Mesodermal cell (in vitro differentiated cells): Measurements from ENCODE around the gene PSD2.

Experiments used
- H3K27ac ChIP-seq: 2 replicates; pipeline ENCODE4 v1.7.0; 2013; ENCODE audit warnings: mild to moderate bottlenecking, low read depth, low read length, moderate library complexity; ENCODE audit not compliant: severe bottlenecking
- H3K36me3 ChIP-seq: 2 replicates; pipeline ENCODE4 v1.7.1; 2013; ENCODE audit warnings: mild to moderate bottlenecking, low read length, moderate library complexity; ENCODE audit not compliant: control insufficient read depth, insufficient read depth
- H3K4me1 ChIP-seq: one replicate; pipeline ENCODE4 v1.7.1; 2013; ENCODE audit warnings: mild to moderate bottlenecking, low read length; ENCODE audit not compliant: insufficient read depth, control insufficient read depth, poor library complexity, severe bottlenecking
- H3K4me3 ChIP-seq: 2 replicates; pipeline ENCODE4 v1.7.0; 2013; ENCODE audit warnings: low read length, control low read depth, mild to moderate bottlenecking; ENCODE audit not compliant: insufficient read depth, poor library complexity, severe bottlenecking; ENCODE audit errors: extremely low read depth
- H3K9me3 ChIP-seq: 2 replicates; pipeline ENCODE4 v1.7.1; 2013; ENCODE audit warnings: mild to moderate bottlenecking, low read length, moderate library complexity; ENCODE audit not compliant: control insufficient read depth
- WGBS, 2 experiments: methylation state at CpG; one replicate each; pipeline ENCODE4 v1.1.5; 2013; ENCODE audit warnings: missing lambda C conversion rate in 2 of 2; ENCODE audit not compliant: insufficient coverage in 2 of 2; 5-methylcytosine and 5-hydroxymethylcytosine counted together

Gene PSD2

GRCh38 chr5:139814704-139815280 lies 19.2 kb downstream of the PSD2 start:
- H3K27ac ChIP-seq: no peak overlapping the region
- no peak overlapping the region for H3K4me3 ChIP-seq
- H3K9me3 ChIP-seq: no peaks in the 10 kb centered on the region
- no peaks in the 10 kb centered on the region for H3K4me1 ChIP-seq
- WGBS, 2 experiments: 84 to 92% methylated on average over 5 to 11 of the region's 11 CpGs
- H3K36me3 ChIP-seq: no peaks in the 10 kb centered on the region

DNA sequence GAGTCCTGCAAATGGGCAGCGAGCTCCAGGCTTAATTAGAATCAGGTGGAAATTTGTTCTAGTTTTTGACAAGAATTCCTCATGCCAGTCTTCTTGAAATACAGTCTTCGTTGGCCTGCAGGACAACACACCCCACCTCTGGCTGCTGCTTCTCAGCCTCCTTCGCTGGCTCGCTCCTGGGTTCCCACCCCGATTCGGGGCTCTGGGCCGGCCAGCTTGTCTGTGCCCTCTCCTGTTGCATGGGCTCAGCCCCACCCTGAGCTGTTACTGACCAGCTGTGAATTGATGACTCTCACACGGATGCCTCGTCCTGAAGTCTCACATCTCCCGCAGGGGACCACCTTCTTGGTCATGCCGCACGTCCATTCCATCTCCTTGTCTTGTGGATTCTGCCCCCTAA lies 21.0 kb downstream of the PSD2 start:
- no peak overlapping the region for H3K27ac ChIP-seq
- H3K4me3 ChIP-seq: no peak overlapping the region
- H3K4me1 ChIP-seq: no peaks in the 10 kb centered on the region
- WGBS, 2 experiments: 84 to 86% methylated on average over 11 of the region's 12 CpGs
- no peaks in the 10 kb centered on the region for H3K36me3 ChIP-seq
- no peaks in the 10 kb centered on the region for H3K9me3 ChIP-seq

GRCh38 chr5:139817362-139817761 lies 21.8 kb downstream of the PSD2 start:
- H3K27ac ChIP-seq: no peak overlapping the region
- 81 to 85% methylated on average over 4 to 7 of the region's 8 CpGs for WGBS, 2 experiments
- no peak overlapping the region for H3K4me3 ChIP-seq
- H3K4me1 ChIP-seq: no peaks in the 10 kb centered on the region
- no peaks in the 10 kb centered on the region for H3K36me3 ChIP-seq
- no peaks in the 10 kb centered on the region for H3K9me3 ChIP-seq

DNA sequence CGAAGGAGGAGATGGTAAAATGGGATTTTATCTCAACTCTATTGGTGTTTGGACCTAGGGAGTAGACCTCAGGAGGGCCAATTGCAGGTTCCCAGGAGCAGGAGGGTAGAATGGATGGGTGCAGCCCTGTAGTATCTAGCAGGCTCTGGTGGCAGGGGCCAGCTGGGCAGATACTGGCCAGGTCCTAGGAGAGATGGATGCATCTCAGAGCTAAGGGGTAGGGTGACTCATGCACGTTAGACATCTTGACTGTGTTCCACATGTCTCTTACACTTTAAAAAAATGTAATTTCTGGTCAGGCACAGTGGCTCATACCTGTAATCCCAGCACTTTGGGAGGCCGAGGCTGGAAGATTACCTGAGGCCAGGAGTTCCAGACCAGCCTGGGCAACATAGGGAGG lies 22.4 kb downstream of the PSD2 start:
- Histone ChIP-seq H3K4me3 (no peak overlapping the region), H3K36me3 (no peaks in the 10 kb centered on the region), H3K9me3 (no peaks in the 10 kb centered on the region), H3K4me1 (no peaks in the 10 kb centered on the region), H3K27ac (no peak overlapping the region)
- 77 to 95% methylated on average over 2 to 3 of the region's 3 CpGs for WGBS, 2 experiments

- Histone ChIP-seq H3K4me1 (no peaks in the 10 kb centered on the region), H3K9me3 (no peaks in the 10 kb centered on the region), H3K4me3 (no peak overlapping the region), H3K36me3 (no peaks in the 10 kb centered on the region), H3K27ac (no peak overlapping the region)
- WGBS, 2 experiments: 55 to 59% methylated on average over 5 to 7 of the region's 7 CpGs
Observed at GRCh38 chr5:139820130-139820529, 24.5 kb downstream of the PSD2 start.

DNA sequence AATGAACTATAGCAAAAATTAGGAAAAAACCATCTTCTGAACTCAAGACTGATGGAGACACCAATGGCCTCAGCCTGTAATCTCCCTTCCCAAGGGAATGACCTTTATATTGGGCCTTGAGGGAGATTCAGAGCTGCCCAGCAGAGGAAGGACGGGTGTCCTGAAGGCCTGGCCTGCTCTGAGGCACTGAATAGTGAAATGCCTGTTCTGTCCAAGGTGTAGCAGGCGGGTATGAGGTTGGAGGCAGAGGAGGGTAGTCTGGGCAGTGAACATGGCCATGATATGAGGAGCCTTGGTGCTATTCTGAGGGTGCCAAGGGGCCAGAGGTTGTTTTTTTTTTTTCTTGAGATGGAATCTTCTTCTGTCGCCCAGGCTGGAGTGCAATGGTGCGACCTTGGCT lies 25.0 kb downstream of the PSD2 start:
- no peak overlapping the region for H3K27ac ChIP-seq
- no peaks in the 10 kb centered on the region for H3K9me3 ChIP-seq
- 94 to 100% methylated on average over 2 to 3 of the region's 4 CpGs for WGBS, 2 experiments
- H3K36me3 ChIP-seq: no peaks in the 10 kb centered on the region
- H3K4me1 ChIP-seq: no peaks in the 10 kb centered on the region
- no peak overlapping the region for H3K4me3 ChIP-seq

GRCh38 chr5:139821806-139822552 lies 26.4 kb downstream of the PSD2 start:
- Histone ChIP-seq H3K4me3 (no peak overlapping the region), H3K4me1 (no peaks in the 10 kb centered on the region), H3K36me3 (no peaks in the 10 kb centered on the region), H3K27ac (no peak overlapping the region), H3K9me3 (no peaks in the 10 kb centered on the region)
- WGBS, 2 experiments: 95% methylated on average over 9 of the region's 11 CpGs

DNA sequence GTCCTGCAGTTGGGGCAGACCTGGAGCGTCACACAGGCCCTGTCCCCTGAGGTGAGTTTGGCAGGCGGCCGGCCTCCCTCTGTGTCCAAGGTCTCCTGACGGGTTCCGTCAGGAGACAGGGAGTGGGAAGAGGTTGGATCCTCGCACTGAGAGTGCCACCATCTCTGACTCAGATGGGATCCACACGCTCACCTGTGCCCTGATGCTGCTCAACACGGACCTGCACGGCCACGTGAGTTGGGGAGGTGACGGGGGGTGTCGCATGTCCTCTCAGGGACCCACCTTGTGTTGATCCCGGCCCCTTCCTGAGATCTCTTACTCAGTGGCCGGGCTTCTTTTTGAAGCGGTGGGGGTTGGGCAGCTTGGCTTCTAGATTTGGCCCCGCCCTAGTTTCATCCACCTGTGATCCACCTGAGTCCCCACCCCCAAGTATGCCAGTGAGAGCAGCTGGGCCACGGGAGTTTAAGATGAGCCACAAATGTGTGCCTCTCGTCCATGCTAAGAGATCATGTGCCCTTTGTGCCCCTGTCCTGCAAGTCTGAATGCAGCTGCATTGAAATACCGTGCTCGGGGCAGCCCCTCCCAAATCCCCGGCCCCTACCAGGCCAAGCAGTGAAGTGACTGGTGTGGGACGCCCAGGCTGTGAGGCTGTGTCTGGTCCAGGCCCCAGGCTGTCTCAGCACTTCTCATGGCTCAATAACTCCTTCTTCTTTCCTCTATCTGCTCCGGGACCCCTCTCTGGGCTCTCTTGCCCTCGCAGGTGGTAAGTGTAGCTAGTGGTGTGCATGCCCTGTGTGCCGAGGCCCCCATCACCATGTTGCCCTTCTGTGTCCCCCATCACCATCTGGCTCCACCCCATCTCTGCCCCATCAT lies 27.2 kb downstream of the PSD2 start:
- no peak overlapping the region for H3K27ac ChIP-seq
- H3K4me1 ChIP-seq: no peaks in the 10 kb centered on the region
- WGBS, 2 experiments: 84 to 87% methylated on average over 15 to 20 of the region's 25 CpGs
- H3K4me3 ChIP-seq: no peak overlapping the region
- H3K9me3 ChIP-seq: no peaks in the 10 kb centered on the region
- no peaks in the 10 kb centered on the region for H3K36me3 ChIP-seq

DNA sequence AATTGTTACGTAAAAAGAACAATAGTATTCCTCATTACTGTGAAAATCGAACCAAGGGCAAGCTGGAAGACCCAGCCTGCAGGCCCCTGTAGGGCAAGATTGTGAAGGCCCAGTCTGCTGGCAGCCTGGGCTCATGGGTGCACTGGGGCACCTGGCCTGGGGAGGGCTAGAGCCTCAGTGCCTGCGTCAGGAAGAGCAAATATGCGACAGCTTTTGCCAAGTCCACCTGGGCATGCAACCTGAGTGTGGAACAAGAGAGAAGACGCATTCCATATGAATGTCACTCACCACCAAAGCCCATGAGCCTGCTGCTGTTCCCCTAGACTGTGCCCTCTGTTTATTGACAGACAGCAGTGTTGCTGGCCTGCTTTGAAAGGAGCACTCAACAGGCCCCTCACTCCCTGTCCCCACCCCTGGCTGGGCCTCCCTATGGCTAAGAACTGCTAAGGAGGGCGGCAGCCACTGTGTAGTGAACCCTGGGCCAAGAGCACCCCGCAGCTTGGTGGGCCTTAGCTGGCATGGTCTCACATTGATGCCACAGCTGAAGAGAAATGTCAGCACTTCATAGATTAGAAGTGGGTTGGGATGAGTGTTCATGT lies 28.2 kb downstream of the PSD2 start:
- no peaks in the 10 kb centered on the region for H3K9me3 ChIP-seq
- no peak overlapping the region for H3K4me3 ChIP-seq
- H3K4me1 ChIP-seq: no peaks in the 10 kb centered on the region
- WGBS, 2 experiments: 93 to 95% methylated on average over 5 to 7 of the region's 7 CpGs
- H3K27ac ChIP-seq: no peak overlapping the region
- no peaks in the 10 kb centered on the region for H3K36me3 ChIP-seq

DNA sequence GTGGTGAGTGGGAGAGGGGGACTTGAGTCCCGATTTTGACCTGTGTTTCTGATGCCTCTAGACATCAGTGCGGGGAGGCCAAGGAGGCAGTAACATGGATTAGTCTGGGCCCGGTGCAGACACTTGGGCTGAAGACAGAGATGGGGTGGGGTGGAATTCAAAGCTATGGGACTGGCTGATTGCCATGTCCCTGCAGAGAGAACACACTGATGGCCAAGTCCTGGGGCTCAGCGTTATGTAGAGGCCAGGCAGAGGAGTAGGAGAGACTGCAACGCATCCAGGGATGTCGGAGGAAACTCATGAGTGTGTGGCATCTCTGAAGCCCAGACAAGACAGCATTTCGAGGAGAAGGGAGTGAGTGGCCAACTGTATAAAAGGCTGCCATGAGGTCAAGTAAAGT lies 30.1 kb downstream of the PSD2 start:
- H3K9me3 ChIP-seq: no peaks in the 10 kb centered on the region
- no peak overlapping the region for H3K27ac ChIP-seq
- H3K4me1 ChIP-seq: no peaks in the 10 kb centered on the region
- H3K36me3 ChIP-seq: no peaks in the 10 kb centered on the region
- WGBS, 2 experiments: 77 to 88% methylated on average over 5 to 6 of the region's 7 CpGs
- H3K4me3 ChIP-seq: no peak overlapping the region
